Neural progenitor cell (in vitro differentiated cells): Measurements from ENCODE around the gene CDK13.
"Not testable (repeated sequence)": the region's sequence is repeated elsewhere in the genome, so short reads cannot be mapped to it uniquely, and the experiment has no call there.

Source experiments
- CTCF ChIP-seq: fragments of 200-600 bp; sonication (generic); IDR thresholded peaks from 2 replicates; pipeline ENCODE4 v1.5.1; 2017; ENCODE audit warnings: antibody characterized with exemption, mild to moderate bottlenecking
- EZH2 ChIP-seq: fragments of 200-600 bp; sonication (generic); IDR thresholded peaks from 2 replicates; pipeline ENCODE4 v1.6.1; 2017; ENCODE audit warnings: antibody characterized with exemption, mild to moderate bottlenecking, moderate library complexity
- EZH2phosphoT487 ChIP-seq: fragments of 200-600 bp; sonication (generic); IDR thresholded peaks from 2 replicates; pipeline ENCODE4 v1.6.1; 2017; ENCODE audit warnings: antibody characterized with exemption

DNA sequence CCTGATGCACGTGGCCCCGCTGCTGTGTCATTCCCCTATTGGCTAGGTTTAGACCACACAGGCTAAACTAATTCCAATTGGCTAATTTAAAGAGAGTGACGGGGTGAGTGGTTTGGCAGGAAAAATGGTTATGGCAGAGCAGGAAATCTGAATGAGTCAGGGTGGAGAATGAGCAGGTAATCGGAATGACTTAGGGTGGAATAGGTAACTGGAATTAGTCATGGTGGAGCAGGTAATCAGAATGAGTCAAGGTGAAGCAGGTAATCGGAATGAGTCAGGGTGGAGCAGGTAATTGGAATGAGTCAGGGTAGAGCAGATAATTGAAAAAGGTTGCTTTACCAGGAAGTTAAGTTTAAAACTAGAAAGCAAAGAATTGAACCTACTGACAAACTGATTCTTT lies 191.9 kb downstream of the CDK13 start:
- not testable (repeated sequence) for TF ChIP-seq CTCF, EZH2, EZH2phosphoT487
